B cell (primary cell): ENCODE measurements around the gene YES1. TPM values are rescaled to one million over a fixed set of nuclear protein-coding genes. Genes with fewer than 3 reads are reported as not detected.

ENCODE experiments used
- ATAC-seq: fragments of 200-7000 bp; cut with Tn5 transposase; one replicate; pipeline ENCODE4 v1.10.0; 2021; ENCODE audit warnings: low read depth, mild to moderate bottlenecking, moderate number of reproducible peaks, moderate library complexity
- CTCF ChIA-PET: fragments of 350-600 bp; sonication (Branson Sonifier 250); formaldehyde crosslinking; loops from one replicate; lab custom pipeline; 2021; ENCODE audit warnings: antibody characterized with exemption, inconsistent platforms; lab: Charles Lee
- POLR2A ChIA-PET: fragments of 350-600 bp; sonication (Branson Sonifier 250); formaldehyde crosslinking; loops from one replicate; lab custom pipeline; 2021; ENCODE audit warnings: antibody characterized with exemption; lab: Charles Lee
- DNase-seq: peaks from one replicate; pipeline ENCODE4 v3.0.0; 2013
- H2AFZ ChIP-seq: 2 replicates; pipeline ENCODE4 v1.6.1; 2012; ENCODE audit warnings: mild to moderate bottlenecking, low read depth, low read length; ENCODE audit not compliant: insufficient read depth, poor library complexity, severe bottlenecking
- H3K27ac ChIP-seq, 2 donors: 1 replicate in 1 of 2; 2 replicates in 1 of 2; pipeline ENCODE4 v1.5.1; 2012 to 2013; ENCODE audit warnings: low read length in 2 of 2, mild to moderate bottlenecking in 2 of 2, moderate library complexity in 1 of 2
- H3K27me3 ChIP-seq, 4 experiments: fragments of 200-600 bp in 1 of 4; sonication (generic) in 1 of 4; replicated peaks in 1 of 4; 1 replicate in 2 of 4; 2 replicates in 2 of 4; pipeline versions ENCODE4 v1.6.1 to v1.7.0; 2013 to 2016; ENCODE audit warnings: low read length in 3 of 4, mild to moderate bottlenecking in 2 of 4, mixed read lengths in 1 of 4, moderate library complexity in 1 of 4; ENCODE audit not compliant: insufficient read depth in 4 of 4, control insufficient read depth in 3 of 4; ENCODE audit errors: control extremely low read depth in 1 of 4
- H3K36me3 ChIP-seq, 2 experiments: replicated peaks in 1 of 2; 1 replicate in 1 of 2; 2 replicates in 1 of 2; pipeline versions ENCODE4 v1.6.1 to v1.7.1; 2013; ENCODE audit warnings: low read length in 1 of 2; ENCODE audit not compliant: insufficient read depth in 2 of 2, control insufficient read depth in 1 of 2; ENCODE audit errors: control extremely low read depth in 1 of 2, extremely low read depth in 1 of 2
- H3K4me1 ChIP-seq, 2 donors: fragments of 200-600 bp in 1 of 2; sonication (generic) in 1 of 2; 1 replicate in 1 of 2; 2 replicates in 1 of 2; pipeline versions ENCODE4 v1.5.1 to v1.6.1; 2013 to 2017; ENCODE audit warnings: low read length in 2 of 2; ENCODE audit not compliant: control insufficient read depth in 2 of 2, insufficient read depth in 2 of 2
- H3K4me2 ChIP-seq: replicated peaks from 2 replicates; pipeline ENCODE3; 2012; ENCODE audit warnings: mild to moderate bottlenecking, low read depth, low read length; ENCODE audit not compliant: poor library complexity, severe bottlenecking
- H3K4me3 ChIP-seq, 5 experiments: fragments of 200-600 bp in 1 of 5; sonication (generic) in 1 of 5; 1 replicate in 3 of 5; 2 replicates in 2 of 5; pipeline versions ENCODE4 v1.5.1 to v1.7.0; 2011 to 2016; ENCODE audit warnings: low read length in 4 of 5, mild to moderate bottlenecking in 4 of 5, low read depth in 2 of 5, control low read depth in 1 of 5, moderate library complexity in 1 of 5; ENCODE audit not compliant: insufficient read depth in 1 of 5; ENCODE audit errors: control extremely low read depth in 1 of 5, extremely low read depth in 1 of 5
- H3K79me2 ChIP-seq: fragments of 200-600 bp; sonication (generic); one replicate; pipeline ENCODE4 v1.6.0; 2016; ENCODE audit warnings: low read length; ENCODE audit not compliant: control insufficient read depth, insufficient read depth
- H3K9ac ChIP-seq: fragments of 200-600 bp; sonication (generic); 2 replicates; pipeline ENCODE4 v1.6.1; 2017; ENCODE audit warnings: mild to moderate bottlenecking, low read length, moderate library complexity
- H3K9me3 ChIP-seq, 3 donors: one replicate each; pipeline versions ENCODE4 v1.6.1 to v1.7.1; 2013; ENCODE audit warnings: low read length in 2 of 3; ENCODE audit not compliant: control insufficient read depth in 2 of 3, insufficient read depth in 1 of 3; ENCODE audit errors: control extremely low read depth in 1 of 3
- H4K20me1 ChIP-seq: 2 replicates; pipeline ENCODE4 v1.6.0; 2012; ENCODE audit warnings: mild to moderate bottlenecking, low read length; ENCODE audit not compliant: insufficient read depth, control insufficient read depth, poor library complexity, severe bottlenecking
- H3K27ac Mint-ChIP-seq: one replicate; pipeline ENCODE4 v1.8.0; 2021; ENCODE audit warnings: mixed read lengths
- H3K27me3 Mint-ChIP-seq: one replicate; pipeline ENCODE4 v1.8.0; 2021; ENCODE audit warnings: mixed read lengths
- H3K4me1 Mint-ChIP-seq: one replicate; pipeline ENCODE4 v1.8.0; 2021; ENCODE audit warnings: mixed read lengths
- H3K4me3 Mint-ChIP-seq: one replicate; pipeline ENCODE4 v1.8.0; 2021; ENCODE audit warnings: mixed read lengths
- H3K9me3 Mint-ChIP-seq: one replicate; pipeline ENCODE4 v1.8.0; 2022; ENCODE audit warnings: mixed read lengths; ENCODE audit not compliant: insufficient read depth
- CTCF ChIP-seq: fragments of 200-600 bp; IDR thresholded peaks from one replicate; pipeline ENCODE4 v1.8.0; 2022; ENCODE audit warnings: antibody characterized with exemption, mild to moderate bottlenecking
- EZH2 ChIP-seq: IDR thresholded peaks from 2 replicates; pipeline ENCODE4 v1.6.1; 2012; ENCODE audit warnings: borderline replicate concordance, low read depth, mild to moderate bottlenecking, moderate library complexity, low read length; ENCODE audit not compliant: insufficient read depth, poor library complexity, severe bottlenecking
- WGBS: methylation state at CpG from one replicate; pipeline ENCODE4 v1.1.5; 2013; ENCODE audit warnings: missing lambda C conversion rate; ENCODE audit not compliant: insufficient coverage; 5-methylcytosine and 5-hydroxymethylcytosine counted together
- intact Hi-C: fragments of 100-400 bp; cut with micrococcal nuclease; formaldehyde crosslinking; loops from one replicate; pipeline ENCODE4 v1.10.0; 2022
- polyA plus RNA-seq: library from polyadenylated mRNA; depleted of rRNA; stranded (reverse); fragments of >200 nt; gene quantifications from 2 replicates; pipeline ENCODE4 v1.2.3, GENCODE V29; 2012
- total RNA-seq, 2 donors: library from RNA; stranded (reverse); fragments of 120-200 nt in 1 of 2; gene quantifications; 1 replicate in 1 of 2; 2 replicates in 1 of 2; pipeline versions ENCODE4 v1.2.3 to v1.2.4, GENCODE V29; 2013 to 2022

The YES1 gene
- total and polyA plus RNA-seq, 2 donors (not counting 1 experiment from before 2014, with no cell fraction given): 0.30 TPM; not detected in 1

GRCh38 chr18:816869-817268 is 4.8 kb upstream of the YES1 start:
- intact Hi-C loops: no loop called here

More at GRCh38 chr18:816869-817268, 4.8 kb upstream of the YES1 start:
- Histone ChIP-seq H3K79me2 (no peaks in the 10 kb centered on the region), H3K9me3 (peaks cover 0 to 14% (median 4%) of the 10 kb centered on the region in 3 donors), H3K36me3 (no peaks in the 10 kb centered on the region), H3K4me2 (no peak overlapping the region), H3K9ac (no peak overlapping the region), H3K4me3 (no peak overlapping the region), H3K27ac (no peak overlapping the region), H3K27me3 (peaks cover 1 to 52% (median 35%) of the 10 kb centered on the region in 4 experiments), H2AFZ (no peak overlapping the region), H4K20me1 (no peaks in the 10 kb centered on the region), H3K4me1 (peaks cover 16 to 17% of the 10 kb centered on the region in 2 donors)
- DNase-seq (no peak), ATAC-seq (no peak)
- Mint-ChIP-seq H3K4me1 (peaks cover 15% of the 10 kb centered on the region), H3K4me3 (no peak overlapping the region), H3K27me3 (peaks cover 50% of the 10 kb centered on the region), H3K9me3 (peaks cover 3% of the 10 kb centered on the region), H3K27ac (no peak overlapping the region)
- WGBS: no CpG with 5 or more reads among the region's 2 CpGs
- ChIA-PET CTCF (no interaction called here), POLR2A (no interaction called here)
- TF ChIP-seq EZH2 (no peak), CTCF (no peak)
